Kidney (tissue), 14 donors: Measurements from ENCODE around the gene KIRREL3. TPM values are rescaled to one million over a fixed set of nuclear protein-coding genes. Genes with fewer than 3 reads are reported as not detected.

Experiments used
- DNase-seq, 5 donors: peaks; one replicate each; pipeline ENCODE4 v3.0.0-alpha.2; 2013 to 2020
- FAIRE-seq: peaks from 2 replicates; lab custom pipeline; 2012; peaks lifted over from hg19 to GRCh38; lab: Jason Lieb, UNC
- H3K27ac ChIP-seq, 2 donors: one replicate each; pipeline ENCODE4 v1.7.0; 2013; ENCODE audit warnings: low read depth in 2 of 2, low read length in 2 of 2, inconsistent platforms in 1 of 2
- H3K27me3 ChIP-seq: one replicate; pipeline ENCODE4 v1.7.1; 2013; ENCODE audit warnings: low read length, inconsistent platforms; ENCODE audit not compliant: control insufficient read depth, insufficient read depth
- H3K36me3 ChIP-seq, 3 donors: one replicate each; pipeline versions ENCODE4 v1.7.0 to v1.7.1; 2013; ENCODE audit warnings: low read length in 3 of 3, control low read depth in 1 of 3, inconsistent platforms in 1 of 3; ENCODE audit not compliant: insufficient read depth in 3 of 3, control insufficient read depth in 2 of 3
- H3K4me1 ChIP-seq, 3 donors: one replicate each; pipeline versions ENCODE4 v1.7.0 to v1.7.1; 2013; ENCODE audit warnings: low read length in 3 of 3, inconsistent platforms in 1 of 3, low read depth in 1 of 3; ENCODE audit not compliant: control insufficient read depth in 2 of 3, insufficient read depth in 2 of 3
- H3K4me3 ChIP-seq, 3 donors: one replicate each; pipeline versions ENCODE4 v1.7.0 to v1.8.1; 2013; ENCODE audit warnings: low read length in 3 of 3, control low read depth in 1 of 3, inconsistent platforms in 1 of 3
- H3K9ac ChIP-seq, 3 donors: one replicate each; pipeline versions ENCODE4 v1.7.0 to v1.7.1; 2013; ENCODE audit warnings: low read length in 3 of 3, control low read depth in 1 of 3, inconsistent platforms in 1 of 3
- H3K9me3 ChIP-seq, 3 donors: one replicate each; pipeline versions ENCODE4 v1.7.0 to v1.7.1; 2013; ENCODE audit warnings: low read length in 3 of 3, control low read depth in 1 of 3, inconsistent platforms in 1 of 3; ENCODE audit not compliant: control insufficient read depth in 2 of 3, insufficient read depth in 1 of 3
- intact Hi-C: fragments of 100-400 bp; cut with DNase I; formaldehyde crosslinking; loops from one replicate; pipeline ENCODE4 v1.11.1; 2022
- polyA plus RNA-seq: library from polyadenylated mRNA; stranded (reverse); fragments of 350-450 nt; fragmentation: Illumina TruSeq; extraction: RNeasy Lipid Tissue Mini Kit (QIAGEN cat#74804); gene quantifications from one replicate; pipeline ENCODE4 v1.2.3, GENCODE V29; 2014; ENCODE audit warnings: low read depth, low replicate concordance; ENCODE audit not compliant: insufficient read depth
- total RNA-seq: library from RNA; stranded (reverse); fragmentation: NEBNext Ultra II Directional; extraction: Animal tissue kit (Norgen Biotek cat#: 25700); gene quantifications from one replicate; pipeline ENCODE4 v1.2.1, GENCODE V29; 2021
- TF ChIP-seq, protein P1 (sequence below): IDR thresholded peaks from 3 replicates; pipeline ENCODE4 v1.5.1; 2012; ENCODE audit warnings: mild to moderate bottlenecking, moderate library complexity, borderline replicate concordance; ENCODE audit not compliant: insufficient read depth; ENCODE audit errors: extremely low read depth
- donor health status: control.
- donor health status: control.
- donor health status: control.
- donor health status: control.
- donor health status: control.
- donor health status: DM: yes; HTN: yes; CAD: no.
- donor health status: Normal renal cell carcinoma (clear cell type).

KIRREL3 gene
- total and polyA plus RNA-seq, 2 donors from 2014 or later = 0.19 to 0.22 TPM

DNA sequence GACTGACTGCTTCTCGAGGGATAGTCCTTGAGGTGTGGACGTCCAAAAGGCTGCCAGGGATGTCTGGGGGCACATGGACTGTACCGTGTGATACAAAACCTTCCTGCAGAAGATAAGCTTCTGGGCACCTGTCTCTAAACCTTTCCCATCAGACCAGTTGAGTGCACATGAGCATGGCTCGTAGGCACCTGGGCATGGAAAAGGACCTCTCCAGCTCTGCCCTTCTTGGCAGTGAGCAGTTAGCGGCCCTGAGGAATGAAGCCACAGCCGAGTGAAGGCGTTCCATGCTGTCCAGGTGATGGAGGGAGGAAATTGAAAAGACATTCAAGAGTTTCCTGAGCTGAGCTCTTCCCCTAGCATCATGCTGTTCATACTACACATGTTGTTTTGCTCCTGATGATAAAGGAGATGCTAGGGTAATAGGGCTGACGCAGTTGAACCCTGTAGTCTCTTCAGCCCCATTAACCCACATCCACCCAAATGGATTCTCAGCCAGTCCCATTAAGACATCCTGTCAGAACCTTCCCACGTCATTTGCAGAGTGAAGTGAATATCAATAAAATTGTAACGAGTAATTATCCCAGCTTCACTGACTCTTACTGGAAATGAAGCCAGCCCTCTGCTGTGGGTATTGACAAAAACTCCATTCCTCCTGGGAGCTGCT lies 138.6 kb downstream of the KIRREL3 start:
- no peak overlapping the region for H3K27ac ChIP-seq
- no peaks in the 10 kb centered on the region for H3K36me3 ChIP-seq
- TF ChIP-seq, protein P1, sequence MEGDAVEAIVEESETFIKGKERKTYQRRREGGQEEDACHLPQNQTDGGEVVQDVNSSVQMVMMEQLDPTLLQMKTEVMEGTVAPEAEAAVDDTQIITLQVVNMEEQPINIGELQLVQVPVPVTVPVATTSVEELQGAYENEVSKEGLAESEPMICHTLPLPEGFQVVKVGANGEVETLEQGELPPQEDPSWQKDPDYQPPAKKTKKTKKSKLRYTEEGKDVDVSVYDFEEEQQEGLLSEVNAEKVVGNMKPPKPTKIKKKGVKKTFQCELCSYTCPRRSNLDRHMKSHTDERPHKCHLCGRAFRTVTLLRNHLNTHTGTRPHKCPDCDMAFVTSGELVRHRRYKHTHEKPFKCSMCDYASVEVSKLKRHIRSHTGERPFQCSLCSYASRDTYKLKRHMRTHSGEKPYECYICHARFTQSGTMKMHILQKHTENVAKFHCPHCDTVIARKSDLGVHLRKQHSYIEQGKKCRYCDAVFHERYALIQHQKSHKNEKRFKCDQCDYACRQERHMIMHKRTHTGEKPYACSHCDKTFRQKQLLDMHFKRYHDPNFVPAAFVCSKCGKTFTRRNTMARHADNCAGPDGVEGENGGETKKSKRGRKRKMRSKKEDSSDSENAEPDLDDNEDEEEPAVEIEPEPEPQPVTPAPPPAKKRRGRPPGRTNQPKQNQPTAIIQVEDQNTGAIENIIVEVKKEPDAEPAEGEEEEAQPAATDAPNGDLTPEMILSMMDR = no peak
- H3K4me1 ChIP-seq = no peaks in the 10 kb centered on the region
- DNase-seq (no peak), FAIRE-seq (no peak)
- no peaks in the 10 kb centered on the region for H3K9me3 ChIP-seq
- no peak overlapping the region for H3K4me3 ChIP-seq
- no peaks in the 10 kb centered on the region for H3K27me3 ChIP-seq
- intact Hi-C loops = no loop called here
- H3K9ac ChIP-seq = no peak overlapping the region

DNA sequence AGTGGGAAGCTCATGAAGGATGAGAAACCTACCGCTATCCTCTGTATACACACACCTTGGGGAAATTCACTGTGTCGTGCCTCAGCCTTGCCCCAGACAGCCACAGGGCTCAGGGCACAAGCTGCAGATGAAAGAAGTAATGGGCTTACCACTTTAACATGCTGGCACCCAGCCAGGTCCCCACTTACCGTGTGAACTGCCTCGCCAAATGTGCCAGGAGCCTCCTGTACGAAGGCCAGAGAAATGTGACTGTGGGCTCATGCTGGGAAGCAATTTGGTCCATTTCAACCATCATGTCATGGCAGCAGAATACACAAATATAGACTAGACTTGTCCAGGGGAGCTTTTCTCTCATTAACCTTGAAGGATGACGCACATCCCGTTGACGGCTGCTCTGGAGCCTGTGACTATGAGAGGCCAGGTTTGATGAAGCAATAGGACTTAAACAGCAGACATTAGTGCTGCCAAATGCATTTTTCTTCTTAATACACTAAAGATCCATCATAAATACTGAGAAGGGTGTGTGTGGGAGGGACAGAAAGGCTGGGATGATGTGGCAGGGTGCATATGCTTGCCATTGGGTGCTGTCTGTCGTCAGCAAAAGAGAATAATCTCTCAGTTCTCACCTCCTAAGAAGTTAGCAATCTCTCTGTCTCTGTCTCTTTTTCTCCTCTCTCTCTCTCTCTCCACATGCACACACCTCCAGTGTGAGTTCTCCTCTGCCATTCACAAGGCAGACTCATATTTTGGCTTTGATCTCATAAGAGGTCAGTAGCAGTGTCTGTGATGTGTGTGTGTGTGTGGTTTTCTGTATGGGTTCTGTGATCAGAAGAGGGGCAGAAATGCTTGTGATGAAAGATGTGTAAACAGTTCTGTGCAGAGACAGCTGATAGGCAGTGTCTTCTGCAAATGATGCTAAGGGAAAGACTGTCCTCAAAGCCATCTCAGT lies 142.4 kb downstream of the KIRREL3 start:
- Histone ChIP-seq H3K27me3 (no peaks in the 10 kb centered on the region), H3K4me3 (no peak overlapping the region), H3K9me3 (no peaks in the 10 kb centered on the region), H3K36me3 (no peaks in the 10 kb centered on the region), H3K4me1 (no peaks in the 10 kb centered on the region), H3K9ac (no peak overlapping the region), H3K27ac (no peak overlapping the region)
- TF ChIP-seq, protein P1 = no peak
- DNase-seq (peak in 1 of 5 donors; percentile 61), FAIRE-seq (no peak)
- intact Hi-C loops = no loop called here

DNA sequence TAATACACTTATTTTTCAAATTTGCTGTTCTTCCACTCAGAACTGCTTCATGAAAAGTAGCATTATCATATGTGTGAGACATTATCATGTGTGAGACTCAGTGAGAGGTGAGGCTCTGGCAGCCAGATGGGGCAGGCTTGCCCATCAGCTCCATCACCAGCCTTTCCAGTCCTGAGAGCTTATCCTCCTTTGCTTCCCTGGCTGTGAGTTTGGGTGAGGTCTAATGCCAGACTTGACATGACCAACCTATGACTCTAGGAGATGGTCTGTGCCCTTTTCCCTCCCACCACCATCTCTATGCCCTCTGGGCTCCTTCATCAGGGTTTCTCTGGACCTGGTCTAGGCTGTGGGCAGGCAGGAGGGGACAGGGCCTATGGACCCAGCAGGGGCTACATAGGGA lies 145.0 kb downstream of the KIRREL3 start:
- no peaks in the 10 kb centered on the region for H3K4me1 ChIP-seq
- no peak overlapping the region for H3K27ac ChIP-seq
- no peaks in the 10 kb centered on the region for H3K9me3 ChIP-seq
- no peaks in the 10 kb centered on the region for H3K36me3 ChIP-seq
- TF ChIP-seq, protein P1 = no peak
- FAIRE-seq = no peak
- intact Hi-C loops = no loop called here
- H3K4me3 ChIP-seq = no peak overlapping the region
- H3K27me3 ChIP-seq = no peaks in the 10 kb centered on the region
- no peak for DNase-seq
- no peak overlapping the region for H3K9ac ChIP-seq
